SK-N-SH treated with all-trans-retinoic acid at 6 μM for 48 hours (cell line): ENCODE measurements around the gene IL16.

Source experiments
- CREB5 ChIP-seq: fragments of 250-450 bp; sonication (Bioruptor Pico); IDR thresholded peaks from 2 replicates; pipeline ENCODE4 v1.5.1; 2020; ENCODE audit warnings: low read depth, mild to moderate bottlenecking, moderate library complexity
- GLIS3 ChIP-seq: fragments of 250-450 bp; sonication (Bioruptor Pico); IDR thresholded peaks from 2 replicates; pipeline ENCODE4 v1.5.0; 2020; ENCODE audit warnings: mild to moderate bottlenecking, moderate library complexity
- PATZ1 ChIP-seq: fragments of 250-450 bp; sonication (Bioruptor Pico); IDR thresholded peaks from 2 replicates; pipeline ENCODE4 v1.8.0; 2020; ENCODE audit warnings: mild to moderate bottlenecking, moderate library complexity, borderline replicate concordance
- PPARA ChIP-seq: fragments of 250-450 bp; sonication (Bioruptor Pico); IDR thresholded peaks from 2 replicates; pipeline ENCODE4 v1.5.0; 2020; ENCODE audit warnings: mild to moderate bottlenecking, borderline replicate concordance
- RARB ChIP-seq: fragments of 250-450 bp; sonication (Bioruptor Pico); IDR thresholded peaks from 2 replicates; pipeline ENCODE4 v1.8.0; 2021; ENCODE audit warnings: mild to moderate bottlenecking, moderate library complexity
- TSHZ2 ChIP-seq: fragments of 250-450 bp; sonication (Bioruptor Pico); IDR thresholded peaks from 2 replicates; pipeline ENCODE4 v1.5.0; 2020; ENCODE audit warnings: mild to moderate bottlenecking, moderate library complexity
- ZFP3 ChIP-seq: fragments of 250-450 bp; sonication (Bioruptor Pico); IDR thresholded peaks from 2 replicates; pipeline ENCODE4 v1.5.0; 2020; ENCODE audit warnings: mild to moderate bottlenecking, moderate library complexity
- ZFP30 ChIP-seq: fragments of 450-650 bp; formaldehyde crosslinking; IDR thresholded peaks from 2 replicates; pipeline ENCODE4 v1.5.0; 2022; ENCODE audit warnings: mild to moderate bottlenecking, moderate library complexity
- ZNF565 ChIP-seq: fragments of 450-650 bp; formaldehyde crosslinking; conservative IDR thresholded peaks from 2 replicates; pipeline ENCODE4 v1.5.0; 2020; ENCODE audit warnings: low read depth, mild to moderate bottlenecking, moderate library complexity
- ZNF70 ChIP-seq: fragments of 450-650 bp; formaldehyde crosslinking; IDR thresholded peaks from 2 replicates; pipeline ENCODE4 v1.5.0; 2020; ENCODE audit warnings: mild to moderate bottlenecking, moderate library complexity

- TF ChIP-seq CREB5 (no peak), ZFP3 (CRISPR knock-in tag) (no peak), ZNF70 (CRISPR knock-in tag) (no peak), PATZ1 (CRISPR knock-in tag) (no peak), TSHZ2 (CRISPR knock-in tag) (no peak), ZFP30 (CRISPR knock-in tag) (no peak), ZNF565 (no peak), RARB (CRISPR knock-in tag) (no peak), GLIS3 (CRISPR knock-in tag) (no peak), PPARA (CRISPR knock-in tag) (no peak)
Observed at GRCh38 chr15:81256916-81257315, 60.2 kb downstream of the IL16 start.
